Measurements from ENCODE around the gene KRT3. TPM values are rescaled to one million over a fixed set of nuclear protein-coding genes. Genes with fewer than 3 reads are reported as not detected.

Gene KRT3
- total RNA-seq, 1 experiment from 2014 or later: not detected

DNA sequence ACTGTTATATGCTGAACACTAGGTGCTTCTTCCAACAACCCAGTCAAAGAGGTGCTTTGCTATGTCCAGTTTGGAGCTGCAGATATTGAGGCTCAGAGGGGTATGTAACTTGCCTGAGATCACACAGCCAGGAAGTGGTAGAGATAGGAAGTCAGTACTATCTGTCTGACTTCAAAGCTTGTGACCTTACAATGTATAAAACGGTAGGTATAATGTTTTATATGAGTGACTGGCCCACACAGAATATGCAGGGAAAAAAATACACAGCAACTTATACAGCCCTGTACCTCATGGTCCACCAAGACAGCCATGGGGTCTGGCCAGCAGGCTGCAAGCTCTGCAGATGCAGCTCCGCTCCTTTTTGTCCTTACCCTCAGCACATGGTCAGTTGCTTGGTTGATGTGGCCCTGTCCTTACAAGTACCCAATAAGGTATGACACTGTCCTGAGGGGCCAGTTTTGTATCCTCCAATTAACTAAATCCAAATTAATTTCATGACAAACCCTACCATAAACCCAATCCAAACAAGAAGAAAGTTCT lies 21.9 kb upstream of the KRT3 start:
- Mint-ChIP-seq H3K36me3 (ENCODE audit: insufficient read depth, unreplicated experiment) (no peaks in the 10 kb centered on the region), H3K27ac (ENCODE audit: low read depth, unreplicated experiment) (no peak overlapping the region)

DNA sequence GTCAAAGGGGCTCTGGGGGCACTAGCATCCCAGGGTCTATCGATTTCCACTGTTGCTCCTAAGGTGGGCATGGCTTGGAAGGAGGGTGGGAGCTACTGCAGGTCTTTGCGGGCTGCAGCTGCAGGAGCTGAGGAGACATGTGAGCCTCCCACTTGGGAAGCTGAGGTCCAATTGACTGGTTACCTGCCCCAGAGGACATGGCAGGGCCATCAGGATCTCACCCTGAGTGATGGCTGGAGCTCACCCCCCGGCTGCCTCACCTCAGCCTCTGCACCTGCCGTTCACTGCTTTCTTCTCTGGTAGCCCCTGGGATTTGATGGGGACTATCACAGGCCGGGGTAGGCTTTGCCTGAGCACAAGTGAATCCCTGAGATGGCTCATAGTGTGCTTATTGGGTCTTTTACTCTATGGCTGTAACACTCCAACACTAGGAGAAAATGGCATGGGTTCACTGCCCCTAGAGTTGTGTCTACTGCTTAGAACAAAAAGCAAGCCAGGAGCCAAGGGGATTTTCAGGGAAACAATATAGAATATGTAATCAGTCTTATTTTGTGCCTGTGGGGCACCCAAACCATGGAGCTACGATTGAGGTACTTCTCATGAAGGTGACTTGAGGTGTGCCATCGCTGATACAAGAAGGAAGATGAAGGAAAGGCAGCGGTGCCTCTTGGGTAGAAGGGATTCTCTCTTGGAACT lies 21.2 kb upstream of the KRT3 start:
- ChIA-PET POLR2A (no interaction called here), CTCF (no interaction called here)
- DNase-seq (ENCODE audit: unreplicated experiment): no peak
- Mint-ChIP-seq H3K9me3 (ENCODE audit: unreplicated experiment) (no peaks in the 10 kb centered on the region), H3K36me3 (ENCODE audit: insufficient read depth, unreplicated experiment) (no peaks in the 10 kb centered on the region), H3K27ac (ENCODE audit: low read depth, unreplicated experiment) (no peak overlapping the region), H3K4me3 (ENCODE audit: unreplicated experiment) (no peak overlapping the region), H3K27me3 (ENCODE audit: insufficient read depth, unreplicated experiment) (peaks cover 43% of the 10 kb centered on the region), H3K4me1 (ENCODE audit: insufficient read depth, unreplicated experiment) (peaks cover 6% of the 10 kb centered on the region)
- BruUV-seq (replicated peaks): no TSS peak
- TF ChIP-seq, protein P1, sequence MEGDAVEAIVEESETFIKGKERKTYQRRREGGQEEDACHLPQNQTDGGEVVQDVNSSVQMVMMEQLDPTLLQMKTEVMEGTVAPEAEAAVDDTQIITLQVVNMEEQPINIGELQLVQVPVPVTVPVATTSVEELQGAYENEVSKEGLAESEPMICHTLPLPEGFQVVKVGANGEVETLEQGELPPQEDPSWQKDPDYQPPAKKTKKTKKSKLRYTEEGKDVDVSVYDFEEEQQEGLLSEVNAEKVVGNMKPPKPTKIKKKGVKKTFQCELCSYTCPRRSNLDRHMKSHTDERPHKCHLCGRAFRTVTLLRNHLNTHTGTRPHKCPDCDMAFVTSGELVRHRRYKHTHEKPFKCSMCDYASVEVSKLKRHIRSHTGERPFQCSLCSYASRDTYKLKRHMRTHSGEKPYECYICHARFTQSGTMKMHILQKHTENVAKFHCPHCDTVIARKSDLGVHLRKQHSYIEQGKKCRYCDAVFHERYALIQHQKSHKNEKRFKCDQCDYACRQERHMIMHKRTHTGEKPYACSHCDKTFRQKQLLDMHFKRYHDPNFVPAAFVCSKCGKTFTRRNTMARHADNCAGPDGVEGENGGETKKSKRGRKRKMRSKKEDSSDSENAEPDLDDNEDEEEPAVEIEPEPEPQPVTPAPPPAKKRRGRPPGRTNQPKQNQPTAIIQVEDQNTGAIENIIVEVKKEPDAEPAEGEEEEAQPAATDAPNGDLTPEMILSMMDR (IDR thresholded peaks at IDR 0.05; ENCODE audit: unreplicated experiment): no peak
- intact Hi-C loops (cut with micrococcal nuclease): no loop called here

More for the DNA sequence above, 21.9 kb upstream of the KRT3 start:
- TF ChIP-seq, protein P1 (IDR thresholded peaks at IDR 0.05; ENCODE audit: unreplicated experiment): no peak
- Mint-ChIP-seq H3K4me1 (ENCODE audit: insufficient read depth, unreplicated experiment) (peaks cover 6% of the 10 kb centered on the region), H3K9me3 (ENCODE audit: unreplicated experiment) (no peaks in the 10 kb centered on the region), H3K4me3 (ENCODE audit: unreplicated experiment) (no peak overlapping the region), H3K27me3 (ENCODE audit: insufficient read depth, unreplicated experiment) (peaks cover 43% of the 10 kb centered on the region)
- POLR2A ChIA-PET: interaction anchor here (1.2 kb wide), 1 partner anchor 11 kb away, joined by 3 read pairs; no protein-coding TSS in a partner anchor
- CTCF ChIA-PET: no interaction called here
- intact Hi-C loops (cut with micrococcal nuclease): no loop called here
- no peak for DNase-seq (ENCODE audit: unreplicated experiment)
- no TSS peak for BruUV-seq (replicated peaks)

DNA sequence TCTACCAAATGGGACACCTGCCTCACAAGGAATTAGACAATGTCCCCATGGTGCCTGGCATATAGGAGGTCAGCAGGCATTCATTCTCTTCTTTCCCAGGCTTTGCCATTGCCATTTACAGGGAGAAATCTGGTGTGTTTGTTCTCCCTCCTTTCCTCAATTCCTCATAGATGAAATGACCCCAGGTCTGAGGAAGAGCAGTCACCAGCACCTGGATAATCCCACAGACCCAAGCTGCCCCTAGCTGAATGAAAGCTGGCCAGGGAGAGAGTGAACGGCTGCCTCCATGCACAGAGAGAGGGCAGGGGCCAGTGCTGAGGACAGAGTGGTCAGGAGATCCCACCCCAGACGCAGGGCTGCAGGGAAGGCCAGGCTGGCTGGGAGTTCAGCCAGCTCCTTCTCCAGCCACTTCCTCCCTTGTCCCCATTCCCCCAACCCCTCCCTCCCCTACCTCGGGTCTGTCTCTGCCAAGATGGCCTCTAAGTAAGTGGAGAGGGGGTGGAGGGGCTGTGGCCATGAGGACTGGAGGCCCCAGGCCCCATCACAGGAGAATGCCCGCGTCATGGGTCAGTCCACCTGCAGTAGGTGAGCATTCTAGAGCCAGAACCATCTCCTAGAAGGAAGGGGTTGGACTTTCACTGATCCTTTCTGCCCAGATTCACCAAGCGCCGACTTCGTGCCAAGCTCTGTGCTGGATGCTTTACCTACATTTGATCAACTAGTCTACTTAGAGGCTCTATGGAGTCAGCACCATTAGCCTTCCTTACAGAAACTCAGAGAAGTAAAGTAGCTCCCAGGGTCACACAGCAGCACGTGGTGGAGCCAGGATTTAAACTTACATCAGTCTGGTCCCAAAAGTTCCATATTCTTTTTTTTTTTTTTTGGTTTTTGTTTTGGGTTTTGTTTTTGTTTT lies 20.0 kb upstream of the KRT3 start:
- no TSS peak for BruUV-seq (replicated peaks)
- ChIA-PET CTCF (interaction anchor here (0.7 kb wide), 1 partner anchor 692 kb away, joined by 3 read pairs; no protein-coding TSS in a partner anchor), POLR2A (no interaction called here)
- H3K9me3 Mint-ChIP-seq (ENCODE audit: unreplicated experiment): no peaks in the 10 kb centered on the region
- no peak for DNase-seq (ENCODE audit: unreplicated experiment)
- H3K36me3 Mint-ChIP-seq (ENCODE audit: insufficient read depth, unreplicated experiment): no peaks in the 10 kb centered on the region
- H3K4me1 Mint-ChIP-seq (ENCODE audit: insufficient read depth, unreplicated experiment): peaks cover 6% of the 10 kb centered on the region
- no peak overlapping the region for H3K4me3 Mint-ChIP-seq (ENCODE audit: unreplicated experiment)
- TF ChIP-seq, protein P1 (IDR thresholded peaks at IDR 0.05; ENCODE audit: unreplicated experiment): no peak
- intact Hi-C loops (cut with micrococcal nuclease): no loop called here
- no peak overlapping the region for H3K27ac Mint-ChIP-seq (ENCODE audit: low read depth, unreplicated experiment)
- peaks cover 43% of the 10 kb centered on the region for H3K27me3 Mint-ChIP-seq (ENCODE audit: insufficient read depth, unreplicated experiment)

GRCh38 chr12:52815161-52815560 lies 19.2 kb upstream of the KRT3 start:
- TF ChIP-seq, protein P1 (IDR thresholded peaks at IDR 0.05; ENCODE audit: unreplicated experiment): no peak
- peaks cover 6% of the 10 kb centered on the region for H3K4me1 Mint-ChIP-seq (ENCODE audit: insufficient read depth, unreplicated experiment)
- DNase-seq (ENCODE audit: unreplicated experiment): no peak
- no peaks in the 10 kb centered on the region for H3K9me3 Mint-ChIP-seq (ENCODE audit: unreplicated experiment)
- no peak overlapping the region for H3K4me3 Mint-ChIP-seq (ENCODE audit: unreplicated experiment)
- BruUV-seq (replicated peaks): no TSS peak
- no peaks in the 10 kb centered on the region for H3K36me3 Mint-ChIP-seq (ENCODE audit: insufficient read depth, unreplicated experiment)
- intact Hi-C loops (cut with micrococcal nuclease): no loop called here
- H3K27ac Mint-ChIP-seq (ENCODE audit: low read depth, unreplicated experiment): no peak overlapping the region
- ChIA-PET CTCF (no interaction called here), POLR2A (no interaction called here)
- peaks cover 38% of the 10 kb centered on the region for H3K27me3 Mint-ChIP-seq (ENCODE audit: insufficient read depth, unreplicated experiment)

Measured in MCF 10A (cell line).